Right ventricle myocardium inferior (tissue), 1 donor: ENCODE results near the gene CDH5. TPM values are rescaled to one million over a fixed set of nuclear protein-coding genes. Genes with fewer than 3 reads are reported as not detected.

Experiments
- ATAC-seq: fragments of 200-7000 bp; cut with Tn5 transposase; one replicate; pipeline ENCODE4 v1.9.1; 2020; ENCODE audit warnings: mild to moderate bottlenecking, moderate library complexity
- DNase-seq: peaks from one replicate; pipeline ENCODE4 v3.0.0; 2021; ENCODE audit errors: missing footprints
- intact Hi-C: fragments of 100-400 bp; cut with DNase I; formaldehyde crosslinking; loops from one replicate; pipeline ENCODE4 v1.11.0; 2022
- total RNA-seq: library from RNA; stranded (reverse); fragmentation: NEBNext Ultra II Directional; extraction: Animal tissue kit (Norgen Biotek cat#: 25700); gene quantifications from one replicate; pipeline ENCODE4 v1.2.1, GENCODE V29; 2021
- donor health status: DM: no; HTN: yes; CAD: no; lungs with severe emphysema.

The CDH5 gene
- total RNA-seq, 1 donor from 2014 or later = 58.4 TPM

GRCh38 chr16:66402591-66403230 lies 36.2 kb downstream of the CDH5 start:
- no peak for DNase-seq
- ATAC-seq = no peak
- intact Hi-C loops = loop anchor here (5.0 kb wide), 1 partner anchor 40 kb away; no protein-coding TSS in a partner anchor

- intact Hi-C loops = loop anchor here (5.0 kb wide), 1 partner anchor 41 kb away; no protein-coding TSS in a partner anchor
Observed at GRCh38 chr16:66403531-66404145, 37.1 kb downstream of the CDH5 start.

GRCh38 chr16:66405057-66405783 lies 38.7 kb downstream of the CDH5 start:
- intact Hi-C loops = loop anchor here (5.0 kb wide), 2 partner anchors 202 to 462 kb away; no protein-coding TSS in a partner anchor
- DNase-seq (no peak), ATAC-seq (no peak)

More at GRCh38 chr16:66403531-66404145, 37.1 kb downstream of the CDH5 start:
- ATAC-seq (no peak), DNase-seq (no peak)

- intact Hi-C loops = loop anchor here (5.0 kb wide), 2 partner anchors 201 to 461 kb away; no protein-coding TSS in a partner anchor
- ATAC-seq = peak; percentile 82
Observed at GRCh38 chr16:66406534-66407221, 40.2 kb downstream of the CDH5 start.

GRCh38 chr16:66408163-66409048 lies 41.9 kb downstream of the CDH5 start:
- ATAC-seq (peak; percentile 91), DNase-seq (no peak)
- intact Hi-C loops = loop anchor here (1.0 to 5.0 kb wide), 3 partner anchors 75 to 459 kb away; no protein-coding TSS in a partner anchor

More at GRCh38 chr16:66406534-66407221, 40.2 kb downstream of the CDH5 start:
- peak; percentile 93 for DNase-seq

- intact Hi-C loops = loop anchor here (5.0 kb wide), 2 partner anchors 198 to 458 kb away; no protein-coding TSS in a partner anchor
- ATAC-seq = no peak
- no peak for DNase-seq
Observed at GRCh38 chr16:66409156-66409555, 42.7 kb downstream of the CDH5 start.

- DNase-seq (no peak), ATAC-seq (no peak)
- intact Hi-C loops = no loop called here
Observed at GRCh38 chr16:66412182-66412581, 45.7 kb downstream of the CDH5 start.

GRCh38 chr16:66414891-66415290 lies 48.4 kb downstream of the CDH5 start:
- intact Hi-C loops = no loop called here
- ATAC-seq (no peak), DNase-seq (no peak)

- ATAC-seq = no peak
- intact Hi-C loops = no loop called here
Observed at GRCh38 chr16:66416136-66416535, 49.6 kb downstream of the CDH5 start.

GRCh38 chr16:66416939-66417700 lies 50.6 kb downstream of the CDH5 start:
- DNase-seq = no peak
- intact Hi-C loops = no loop called here
- no peak for ATAC-seq

More at GRCh38 chr16:66416136-66416535, 49.6 kb downstream of the CDH5 start:
- DNase-seq = no peak

GRCh38 chr16:66418165-66418962 lies 51.9 kb downstream of the CDH5 start:
- intact Hi-C loops = no loop called here
- DNase-seq = no peak
- ATAC-seq = no peak

- ATAC-seq (no peak), DNase-seq (no peak)
- intact Hi-C loops = no loop called here
Observed at GRCh38 chr16:66419527-66419926, 53.0 kb downstream of the CDH5 start.

GRCh38 chr16:66420396-66420795 lies 53.9 kb downstream of the CDH5 start:
- no peak for DNase-seq
- intact Hi-C loops = no loop called here
- ATAC-seq = no peak

GRCh38 chr16:66421891-66422290 lies 55.4 kb downstream of the CDH5 start:
- ATAC-seq (no peak), DNase-seq (no peak)
- intact Hi-C loops = no loop called here

- intact Hi-C loops = no loop called here
- DNase-seq (no peak), ATAC-seq (no peak)
Observed at GRCh38 chr16:66422366-66422765, 55.9 kb downstream of the CDH5 start.

GRCh38 chr16:66423177-66423576 lies 56.7 kb downstream of the CDH5 start:
- DNase-seq = no peak
- ATAC-seq = no peak
- intact Hi-C loops = no loop called here
